Measurements from ENCODE around the gene SLC6A1. TPM values are rescaled to one million over a fixed set of nuclear protein-coding genes. Genes with fewer than 3 reads are reported as not detected.

SLC6A1 gene
- total and polyA plus RNA-seq, 2 of the 4 experiments (the other 2 are of a cell fraction) = 0.02 TPM; not detected in 1

DNA sequence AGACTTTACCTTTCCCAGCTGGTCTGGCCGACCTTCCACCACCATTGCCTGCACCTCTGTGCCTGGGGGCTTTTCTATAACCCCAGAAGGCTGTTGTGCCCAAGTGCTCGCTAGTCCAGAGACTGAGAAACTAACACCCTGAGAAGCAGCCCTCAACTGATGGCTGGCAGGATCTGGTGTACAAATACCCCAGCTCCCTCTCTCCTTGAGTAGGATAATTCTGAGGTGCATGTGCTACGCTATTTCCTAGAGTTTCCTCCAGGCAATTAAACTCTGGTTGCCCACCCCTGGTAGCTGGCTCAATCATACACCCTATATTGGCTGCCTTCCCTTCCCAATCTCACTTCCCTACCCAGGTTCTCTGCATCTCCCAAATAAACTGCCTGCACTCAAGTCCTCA is 11.5 kb upstream of the SLC6A1 start:
- ChIA-PET CTCF (interaction anchor here (0.9 kb wide), 1 partner anchor 34 kb away, joined by 3 read pairs; no protein-coding TSS in a partner anchor), POLR2A (ENCODE audit: unreplicated experiment) (no interaction called here)
- no peak overlapping the region for H3K4me2 ChIP-seq (ENCODE audit: low read depth, low read length)
- H4K5ac ChIP-seq (ENCODE audit: low read depth, low read length) = no peak overlapping the region
- no peak overlapping the region for H2AFZ ChIP-seq (replicated peaks; ENCODE audit: low read length, poor library complexity)
- no peaks in the 10 kb centered on the region for H3K9me1 ChIP-seq (ENCODE audit: insufficient read depth, low read length)
- H3K36me3 ChIP-seq (ENCODE audit: control insufficient read depth, insufficient read depth, low read length) = no peaks in the 10 kb centered on the region
- H3K79me1 ChIP-seq (ENCODE audit: low read depth in 1 of 2, low read length in 2 of 2) = no peaks in the 10 kb centered on the region
- in situ Hi-C loops (cut with MboI; ENCODE audit: low sequenced_read_pairs) (no loop called here), intact Hi-C loops (cut with micrococcal nuclease) (no loop called here), dilution Hi-C loops (cut with HindIII; ENCODE audit: low sequenced_read_pairs, unreplicated experiment) (no loop called here)
- no peak for DNase-seq
- WGBS, 2 experiments (ENCODE audit: extremely low coverage in 2 of 2, insufficient read length in 1 of 2) = no CpG with 5 or more reads among the region's 3 CpGs
- H3K18ac ChIP-seq (ENCODE audit: low read depth, low read length) = no peak overlapping the region
- H3K27me3 ChIP-seq (ENCODE audit: control insufficient read depth, insufficient read depth, low read length) = peaks cover 17% of the 10 kb centered on the region
- no peaks in the 10 kb centered on the region for H4K20me1 ChIP-seq (ENCODE audit: insufficient read depth, low read length)
- no TSS peak for BruUV-seq (replicated peaks)
- no peak overlapping the region for H4K8ac ChIP-seq (ENCODE audit: low read depth in 2 of 2, low read length in 2 of 2)
- no peak overlapping the region for H3K9ac ChIP-seq (ENCODE audit: low read depth, low read length)
- H3K9me3 ChIP-seq (ENCODE audit: control insufficient read depth, insufficient read depth, low read length) = no peaks in the 10 kb centered on the region
- no peak overlapping the region for H2BK15ac ChIP-seq (ENCODE audit: low read depth, low read length)
- no peak overlapping the region for H2BK120ac ChIP-seq (ENCODE audit: low read depth, low read length)
- H2AK5ac ChIP-seq (ENCODE audit: low read depth, low read length) = no peak overlapping the region
- TF ChIP-seq CEBPB (IDR thresholded peaks at IDR 0.05; ENCODE audit: low read depth, low read length) (no peak), RFX5 (IDR thresholded peaks at IDR 0.05; ENCODE audit: low read depth, low read length) (no peak), POLR2A (IDR thresholded peaks at IDR 0.05; ENCODE audit: low read depth, low read length) (no peak), RCOR1 (IDR thresholded peaks at IDR 0.05; ENCODE audit: insufficient replicate concordance, low read length) (no peak), FOS (IDR thresholded peaks at IDR 0.05; ENCODE audit: low read depth, low read length) (no peak), SMC3 (IDR thresholded peaks at IDR 0.05; ENCODE audit: low read depth, low read length) (no peak), BHLHE40 (IDR thresholded peaks at IDR 0.05; ENCODE audit: low read depth, low read length) (no peak), MAZ (IDR thresholded peaks at IDR 0.05; ENCODE audit: borderline replicate concordance, low read depth, low read length) (no peak), MAFK (IDR thresholded peaks at IDR 0.05; ENCODE audit: low read depth, low read length) (no peak), NFE2L2 (IDR thresholded peaks at IDR 0.05; ENCODE audit: low read depth, low read length) (no peak), RAD21 (IDR thresholded peaks at IDR 0.05; ENCODE audit: low read length) (no peak), CHD1 (IDR thresholded peaks at IDR 0.05; ENCODE audit: low read depth, low read length) (no peak), MXI1 (IDR thresholded peaks at IDR 0.05; ENCODE audit: borderline replicate concordance, low read depth, low read length) (no peak)
- TF ChIP-seq, protein P1, sequence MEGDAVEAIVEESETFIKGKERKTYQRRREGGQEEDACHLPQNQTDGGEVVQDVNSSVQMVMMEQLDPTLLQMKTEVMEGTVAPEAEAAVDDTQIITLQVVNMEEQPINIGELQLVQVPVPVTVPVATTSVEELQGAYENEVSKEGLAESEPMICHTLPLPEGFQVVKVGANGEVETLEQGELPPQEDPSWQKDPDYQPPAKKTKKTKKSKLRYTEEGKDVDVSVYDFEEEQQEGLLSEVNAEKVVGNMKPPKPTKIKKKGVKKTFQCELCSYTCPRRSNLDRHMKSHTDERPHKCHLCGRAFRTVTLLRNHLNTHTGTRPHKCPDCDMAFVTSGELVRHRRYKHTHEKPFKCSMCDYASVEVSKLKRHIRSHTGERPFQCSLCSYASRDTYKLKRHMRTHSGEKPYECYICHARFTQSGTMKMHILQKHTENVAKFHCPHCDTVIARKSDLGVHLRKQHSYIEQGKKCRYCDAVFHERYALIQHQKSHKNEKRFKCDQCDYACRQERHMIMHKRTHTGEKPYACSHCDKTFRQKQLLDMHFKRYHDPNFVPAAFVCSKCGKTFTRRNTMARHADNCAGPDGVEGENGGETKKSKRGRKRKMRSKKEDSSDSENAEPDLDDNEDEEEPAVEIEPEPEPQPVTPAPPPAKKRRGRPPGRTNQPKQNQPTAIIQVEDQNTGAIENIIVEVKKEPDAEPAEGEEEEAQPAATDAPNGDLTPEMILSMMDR (conservative IDR thresholded peaks at IDR 0.05; ENCODE audit: low read depth, low read length) = no peak
- TF ChIP-seq, protein P2, sequence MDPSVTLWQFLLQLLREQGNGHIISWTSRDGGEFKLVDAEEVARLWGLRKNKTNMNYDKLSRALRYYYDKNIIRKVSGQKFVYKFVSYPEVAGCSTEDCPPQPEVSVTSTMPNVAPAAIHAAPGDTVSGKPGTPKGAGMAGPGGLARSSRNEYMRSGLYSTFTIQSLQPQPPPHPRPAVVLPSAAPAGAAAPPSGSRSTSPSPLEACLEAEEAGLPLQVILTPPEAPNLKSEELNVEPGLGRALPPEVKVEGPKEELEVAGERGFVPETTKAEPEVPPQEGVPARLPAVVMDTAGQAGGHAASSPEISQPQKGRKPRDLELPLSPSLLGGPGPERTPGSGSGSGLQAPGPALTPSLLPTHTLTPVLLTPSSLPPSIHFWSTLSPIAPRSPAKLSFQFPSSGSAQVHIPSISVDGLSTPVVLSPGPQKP (IDR thresholded peaks at IDR 0.05; ENCODE audit: borderline replicate concordance, low read depth, low read length) = no peak
- TF ChIP-seq, protein P3, sequence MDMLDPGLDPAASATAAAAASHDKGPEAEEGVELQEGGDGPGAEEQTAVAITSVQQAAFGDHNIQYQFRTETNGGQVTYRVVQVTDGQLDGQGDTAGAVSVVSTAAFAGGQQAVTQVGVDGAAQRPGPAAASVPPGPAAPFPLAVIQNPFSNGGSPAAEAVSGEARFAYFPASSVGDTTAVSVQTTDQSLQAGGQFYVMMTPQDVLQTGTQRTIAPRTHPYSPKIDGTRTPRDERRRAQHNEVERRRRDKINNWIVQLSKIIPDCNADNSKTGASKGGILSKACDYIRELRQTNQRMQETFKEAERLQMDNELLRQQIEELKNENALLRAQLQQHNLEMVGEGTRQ (IDR thresholded peaks at IDR 0.05; ENCODE audit: low read depth, low read length) = no peak
- ATAC-seq (ENCODE audit: low read depth) = no peak
- no peak overlapping the region for H3K27ac ChIP-seq (ENCODE audit: insufficient read depth, low read length)
- H3K23ac ChIP-seq (ENCODE audit: low read depth, low read length) = no peak overlapping the region
- no peak overlapping the region for H3K14ac ChIP-seq (replicated peaks; ENCODE audit: low read depth, low read length)
- H3K4ac ChIP-seq (ENCODE audit: low read depth, low read length) = no peak overlapping the region
- no peak overlapping the region for H2BK5ac ChIP-seq (ENCODE audit: low read depth, low read length, poor library complexity, severe bottlenecking)
- H3K56ac ChIP-seq (ENCODE audit: extremely low read depth, insufficient read depth, low read length) = no peak overlapping the region
- H3K4me3 ChIP-seq (ENCODE audit: insufficient read depth, low read depth, low read length) = no peak overlapping the region
- H2AK9ac ChIP-seq (replicated peaks; ENCODE audit: low read depth, low read length, poor library complexity) = no peak overlapping the region
- H4K91ac ChIP-seq (ENCODE audit: insufficient read depth, low read depth, low read length) = no peak overlapping the region
- H3K4me1 ChIP-seq (ENCODE audit: control insufficient read depth, insufficient read depth, low read length) = no peaks in the 10 kb centered on the region
- no peak overlapping the region for H2BK20ac ChIP-seq (ENCODE audit: low read depth, low read length)

Measured in IMR-90 (cell line).